ENCODE measurements around the gene PLXNC1.

Gene PLXNC1

GRCh38 chr12:94263011-94263811 lies 114.8 kb downstream of the PLXNC1 start:
- ChIA-PET POLR2A (no interaction called here), CTCF (interaction anchor here (0.5 kb wide), 1 partner anchor 663 kb away, joined by 6 read pairs; no protein-coding TSS in a partner anchor)
- no peak for DNase-seq (ENCODE audit: extremely low spot score)
- TF ChIP-seq FOXK2 (IDR thresholded peaks at IDR 0.05) (no peak), HDGF (IDR thresholded peaks at IDR 0.05; ENCODE audit: borderline replicate concordance) (no peak), ARNT (IDR thresholded peaks at IDR 0.05) (no peak), TARDBP (IDR thresholded peaks at IDR 0.05) (no peak), ZNF384 (IDR thresholded peaks at IDR 0.05) (no peak), LEF1 (IDR thresholded peaks at IDR 0.05; ENCODE audit: borderline replicate concordance) (no peak)

- DNase-seq (ENCODE audit: extremely low spot score) = no peak
- CTCF ChIA-PET = no interaction called here
- TF ChIP-seq ARNT (IDR thresholded peaks at IDR 0.05) (no peak), ZNF384 (IDR thresholded peaks at IDR 0.05) (no peak), NFRKB (IDR thresholded peaks at IDR 0.05) (no peak), ELF4 (IDR thresholded peaks at IDR 0.05) (no peak), PKNOX1 (IDR thresholded peaks at IDR 0.05) (no peak), SUZ12 (IDR thresholded peaks at IDR 0.05) (no peak), SP1 (IDR thresholded peaks at IDR 0.05) (no peak), HDGF (IDR thresholded peaks at IDR 0.05; ENCODE audit: borderline replicate concordance) (no peak), TARDBP (IDR thresholded peaks at IDR 0.05) (no peak), FOXA1 (IDR thresholded peaks at IDR 0.05) (no peak), FOXM1 (IDR thresholded peaks at IDR 0.05; ENCODE audit: borderline replicate concordance) (no peak)
- POLR2A ChIA-PET = no interaction called here
These were observed 115.7 kb downstream of the PLXNC1 start for GRCh38 chr12:94263905-94264561.

- no peak for DNase-seq (ENCODE audit: extremely low spot score)
- POLR2A ChIA-PET = no interaction called here
- CTCF ChIA-PET = no interaction called here
- no peak for TF ChIP-seq HDGF (IDR thresholded peaks at IDR 0.05; ENCODE audit: borderline replicate concordance)
- no peak for TF ChIP-seq LEF1 (IDR thresholded peaks at IDR 0.05; ENCODE audit: borderline replicate concordance)
- TF ChIP-seq BHLHE40 (IDR thresholded peaks at IDR 0.05; ENCODE audit: borderline replicate concordance) = no peak
- TF ChIP-seq SUZ12 (IDR thresholded peaks at IDR 0.05) = no peak
- TF ChIP-seq FOXA1 (IDR thresholded peaks at IDR 0.05) = no peak
These were observed 116.5 kb downstream of the PLXNC1 start for GRCh38 chr12:94264736-94265485.

- no peak for TF ChIP-seq ELF4 (IDR thresholded peaks at IDR 0.05)
- no peak for TF ChIP-seq FOXK2 (IDR thresholded peaks at IDR 0.05)
- TF ChIP-seq NFRKB (IDR thresholded peaks at IDR 0.05) = no peak
- no peak for TF ChIP-seq ARNT (IDR thresholded peaks at IDR 0.05)
- no peak for TF ChIP-seq LEF1 (IDR thresholded peaks at IDR 0.05; ENCODE audit: borderline replicate concordance)
- no peak for TF ChIP-seq FOXM1 (IDR thresholded peaks at IDR 0.05; ENCODE audit: borderline replicate concordance)
- TF ChIP-seq ZNF384 (IDR thresholded peaks at IDR 0.05) = no peak
- TF ChIP-seq BHLHE40 (IDR thresholded peaks at IDR 0.05; ENCODE audit: borderline replicate concordance) = no peak
- TF ChIP-seq CTBP1 (IDR thresholded peaks at IDR 0.05; ENCODE audit: borderline replicate concordance) = no peak
- TF ChIP-seq L3MBTL2 (conservative IDR thresholded peaks at IDR 0.05) = no peak
- no peak for TF ChIP-seq FOXA1 (IDR thresholded peaks at IDR 0.05)
- TF ChIP-seq HDGF (IDR thresholded peaks at IDR 0.05; ENCODE audit: borderline replicate concordance) = no peak
- no peak for DNase-seq (ENCODE audit: extremely low spot score)
- POLR2A ChIA-PET = no interaction called here
- CTCF ChIA-PET = no interaction called here
These were observed 117.2 kb downstream of the PLXNC1 start for GRCh38 chr12:94265539-94265938.

GRCh38 chr12:94265966-94266745 lies 117.8 kb downstream of the PLXNC1 start:
- no peak for DNase-seq (ENCODE audit: extremely low spot score)
- TF ChIP-seq ARNT (IDR thresholded peaks at IDR 0.05) = no peak
- TF ChIP-seq ELF4 (IDR thresholded peaks at IDR 0.05) = no peak
- TF ChIP-seq NFRKB (IDR thresholded peaks at IDR 0.05) = no peak
- TF ChIP-seq FOXM1 (IDR thresholded peaks at IDR 0.05; ENCODE audit: borderline replicate concordance) = no peak
- TF ChIP-seq CTBP1 (IDR thresholded peaks at IDR 0.05; ENCODE audit: borderline replicate concordance) = no peak
- no peak for TF ChIP-seq BHLHE40 (IDR thresholded peaks at IDR 0.05; ENCODE audit: borderline replicate concordance)
- no peak for TF ChIP-seq FOXA1 (IDR thresholded peaks at IDR 0.05)
- TF ChIP-seq PKNOX1 (IDR thresholded peaks at IDR 0.05) = no peak
- TF ChIP-seq ZNF384 (IDR thresholded peaks at IDR 0.05) = no peak
- TF ChIP-seq FOXK2 (IDR thresholded peaks at IDR 0.05) = no peak
- TF ChIP-seq SP1 (IDR thresholded peaks at IDR 0.05) = no peak
- no peak for TF ChIP-seq HDGF (IDR thresholded peaks at IDR 0.05; ENCODE audit: borderline replicate concordance)
- TF ChIP-seq LEF1 (IDR thresholded peaks at IDR 0.05; ENCODE audit: borderline replicate concordance) = no peak
- no peak for TF ChIP-seq TARDBP (IDR thresholded peaks at IDR 0.05)
- TF ChIP-seq L3MBTL2 (conservative IDR thresholded peaks at IDR 0.05) = no peak
- TF ChIP-seq SUZ12 (IDR thresholded peaks at IDR 0.05) = no peak
- POLR2A ChIA-PET = no interaction called here
- CTCF ChIA-PET = no interaction called here
